HEK293 (cell line): ENCODE data around the gene JOSD1.

Experiments used
- BCL11B ChIP-seq: fragments of 450-650 bp; formaldehyde crosslinking; IDR thresholded peaks from 2 replicates; pipeline ENCODE4 v1.5.1; 2016; ENCODE audit warnings: low read depth, missing biosample characterization, missing genetic modification characterization
- KLF8 ChIP-seq: fragments of 450-650 bp; formaldehyde crosslinking; IDR thresholded peaks from 2 replicates; pipeline ENCODE4 v1.5.1; 2016; ENCODE audit warnings: missing biosample characterization, missing genetic modification characterization
- MYNN ChIP-seq: fragments of 450-650 bp; formaldehyde crosslinking; IDR thresholded peaks from 2 replicates; pipeline ENCODE4 v1.5.1; 2016; ENCODE audit warnings: missing biosample characterization, missing genetic modification characterization, borderline replicate concordance
- OSR2 ChIP-seq: fragments of 450-650 bp; formaldehyde crosslinking; IDR thresholded peaks from 2 replicates; pipeline ENCODE4 v1.5.1; 2016; ENCODE audit warnings: missing biosample characterization, missing genetic modification characterization
- PATZ1 ChIP-seq: fragments of 450-650 bp; formaldehyde crosslinking; IDR thresholded peaks from 2 replicates; pipeline ENCODE4 v1.5.1; 2016; ENCODE audit warnings: missing biosample characterization, missing genetic modification characterization
- PRDM10 ChIP-seq: fragments of 450-650 bp; formaldehyde crosslinking; IDR thresholded peaks from 2 replicates; pipeline ENCODE4 v1.5.1; 2016; ENCODE audit warnings: missing biosample characterization, missing genetic modification characterization
- SP7 ChIP-seq: fragments of 450-650 bp; formaldehyde crosslinking; IDR thresholded peaks from 2 replicates; pipeline ENCODE4 v1.5.1; 2016; ENCODE audit warnings: missing biosample characterization, missing genetic modification characterization
- YY2 ChIP-seq: fragments of 450-650 bp; formaldehyde crosslinking; IDR thresholded peaks from 2 replicates; pipeline ENCODE4 v1.5.1; 2016; ENCODE audit warnings: missing biosample characterization, missing genetic modification characterization
- ZBTB20 ChIP-seq: fragments of 450-650 bp; formaldehyde crosslinking; IDR thresholded peaks from 2 replicates; pipeline ENCODE4 v1.5.1; 2016; ENCODE audit warnings: missing biosample characterization, missing genetic modification characterization
- ZBTB26 ChIP-seq: fragments of 450-650 bp; formaldehyde crosslinking; optimal IDR thresholded peaks from 2 replicates; pipeline ENCODE3; 2016; ENCODE audit warnings: missing biosample characterization, mild to moderate bottlenecking, missing genetic modification characterization
- ZBTB48 ChIP-seq: fragments of 450-650 bp; formaldehyde crosslinking; IDR thresholded peaks from 2 replicates; pipeline ENCODE4 v1.5.1; 2016; ENCODE audit warnings: missing biosample characterization, missing genetic modification characterization
- ZBTB7A ChIP-seq: fragments of 450-650 bp; formaldehyde crosslinking; IDR thresholded peaks from 2 replicates; pipeline ENCODE4 v1.5.1; 2016; ENCODE audit warnings: low read depth, missing biosample characterization, missing genetic modification characterization
- ZBTB8A ChIP-seq: fragments of 450-650 bp; formaldehyde crosslinking; IDR thresholded peaks from 2 replicates; pipeline ENCODE4 v1.5.1; 2016; ENCODE audit warnings: missing biosample characterization, missing genetic modification characterization
- ZNF214 ChIP-seq: fragments of 450-650 bp; formaldehyde crosslinking; IDR thresholded peaks from 2 replicates; pipeline ENCODE4 v1.5.1; 2017; ENCODE audit warnings: missing biosample characterization, mild to moderate bottlenecking, missing genetic modification characterization, borderline replicate concordance
- ZNF23 ChIP-seq: fragments of 450-650 bp; formaldehyde crosslinking; IDR thresholded peaks from 2 replicates; pipeline ENCODE4 v1.5.1; 2016; ENCODE audit warnings: missing biosample characterization, missing genetic modification characterization, borderline replicate concordance
- ZNF510 ChIP-seq: fragments of 450-650 bp; formaldehyde crosslinking; IDR thresholded peaks from 2 replicates; pipeline ENCODE4 v1.5.1; 2018; ENCODE audit warnings: mild to moderate bottlenecking, missing genetic modification characterization, missing biosample characterization; ENCODE audit not compliant: insufficient replicate concordance
- ZNF530 ChIP-seq: fragments of 450-650 bp; formaldehyde crosslinking; IDR thresholded peaks from 2 replicates; pipeline ENCODE4 v1.5.1; 2016; ENCODE audit warnings: low read depth, missing biosample characterization, missing genetic modification characterization
- ZNF549 ChIP-seq: fragments of 450-650 bp; IDR thresholded peaks from 2 replicates; pipeline ENCODE4 v1.5.1; 2018; ENCODE audit warnings: missing biosample characterization, missing genetic modification characterization, mild to moderate bottlenecking, inconsistent platforms, moderate library complexity
- ZNF571 ChIP-seq: fragments of 450-650 bp; formaldehyde crosslinking; IDR thresholded peaks from 2 replicates; pipeline ENCODE4 v1.5.0; 2017; ENCODE audit warnings: missing biosample characterization, missing genetic modification characterization
- ZNF580 ChIP-seq: fragments of 450-650 bp; formaldehyde crosslinking; IDR thresholded peaks from 2 replicates; pipeline ENCODE4 v1.5.1; 2016; ENCODE audit warnings: missing biosample characterization, missing genetic modification characterization
- ZNF600 ChIP-seq: fragments of 450-650 bp; formaldehyde crosslinking; IDR thresholded peaks from 2 replicates; pipeline ENCODE4 v1.5.1; 2016; ENCODE audit warnings: missing biosample characterization, missing genetic modification characterization
- ZNF621 ChIP-seq: fragments of 450-650 bp; formaldehyde crosslinking; IDR thresholded peaks from 2 replicates; pipeline ENCODE4 v1.5.1; 2017; ENCODE audit warnings: missing biosample characterization, missing genetic modification characterization
- ZNF623 ChIP-seq: fragments of 450-650 bp; formaldehyde crosslinking; IDR thresholded peaks from 2 replicates; pipeline ENCODE4 v1.5.1; 2016; ENCODE audit warnings: missing biosample characterization, missing genetic modification characterization
- ZNF629 ChIP-seq: fragments of 450-650 bp; formaldehyde crosslinking; IDR thresholded peaks from 2 replicates; pipeline ENCODE4 v1.5.1; 2017; ENCODE audit warnings: missing biosample characterization, missing genetic modification characterization
- ZNF654 ChIP-seq: fragments of 450-650 bp; formaldehyde crosslinking; IDR thresholded peaks from 2 replicates; pipeline ENCODE4 v1.5.1; 2016; ENCODE audit warnings: low read depth, missing biosample characterization, missing genetic modification characterization
- ZNF76 ChIP-seq: fragments of 450-650 bp; formaldehyde crosslinking; IDR thresholded peaks from 2 replicates; pipeline ENCODE4; 2016; ENCODE audit warnings: low read depth, missing biosample characterization, missing genetic modification characterization, borderline replicate concordance
- ZXDB ChIP-seq: fragments of 450-650 bp; formaldehyde crosslinking; IDR thresholded peaks from 2 replicates; pipeline ENCODE4 v1.5.1; 2016; ENCODE audit warnings: missing biosample characterization, missing genetic modification characterization

Gene JOSD1

GRCh38 chr22:38656256-38657044, 44.3 kb downstream of the JOSD1 start, which contains the start of the genes CBY1 and FAM227A (continued):
- peak; percentile 41; the same call in 1 of the 2 replicates for TF ChIP-seq ZNF76
- TF ChIP-seq ZNF510 (tag by site-specific recombination): no peak
- TF ChIP-seq ZBTB7A (tag by site-specific recombination): no peak; the same call in 1 of the 2 replicates
- TF ChIP-seq ZNF654: no peak
- TF ChIP-seq PRDM10 (tag by site-specific recombination): peak; percentile 100
- TF ChIP-seq ZNF621 (tag by site-specific recombination): no peak
- TF ChIP-seq ZBTB20 (tag by site-specific recombination): peak; percentile 59
- TF ChIP-seq ZXDB (tag by site-specific recombination): peak; percentile 72; the same call in 1 of the 2 replicates
- TF ChIP-seq ZNF23 (tag by site-specific recombination): no peak
- TF ChIP-seq ZNF580 (tag by site-specific recombination): no peak
- peak; percentile 61 for TF ChIP-seq ZBTB26 (tag by site-specific recombination)
- peak; percentile 62; the same call in 1 of the 2 replicates for TF ChIP-seq MYNN (tag by site-specific recombination)
- TF ChIP-seq ZNF214: no peak
- peak; percentile 29; the same call in 1 of the 2 replicates for TF ChIP-seq SP7 (tag by site-specific recombination)
- TF ChIP-seq OSR2 (tag by site-specific recombination): no peak
- TF ChIP-seq PATZ1 (tag by site-specific recombination): peak; percentile 88
- no peak for TF ChIP-seq ZNF571 (tag by site-specific recombination)
- 0 out of 2 replicates have a peak, but pooled peaks have one; percentile 3 for TF ChIP-seq ZNF629 (tag by site-specific recombination)
- TF ChIP-seq KLF8: peak; percentile 34; the same call in 1 of the 2 replicates
- no peak for TF ChIP-seq ZNF549 (tag by site-specific recombination)
- TF ChIP-seq ZNF623: no peak
- peak; percentile 57; the same call in 1 of the 2 replicates for TF ChIP-seq ZNF600
- TF ChIP-seq ZNF530 (tag by site-specific recombination): no peak
- peak; percentile 11; the same call in 1 of the 2 replicates for TF ChIP-seq ZBTB48 (tag by site-specific recombination)
- no peak for TF ChIP-seq YY2 (tag by site-specific recombination)
- peak; percentile 91 for TF ChIP-seq BCL11B (tag by site-specific recombination)
- TF ChIP-seq ZBTB8A (tag by site-specific recombination): peak; percentile 20; the same call in 1 of the 2 replicates
- TF ChIP-seq, all 188 proteins: peak for 37
